GM19467 (cell line): ENCODE results near the gene ITPR2.
"Not testable (repeated sequence)": the region's sequence is repeated elsewhere in the genome, so short reads cannot be mapped to it uniquely, and the experiment has no call there.

Experiments used
- ATAC-seq: cut with Tn5 transposase; IDR thresholded peaks from one replicate; pipeline ENCODE4 v1.9.1; 2021; ENCODE audit warnings: mild to moderate bottlenecking, moderate library complexity; ENCODE audit not compliant: unreplicated experiment

ITPR2 gene

DNA sequence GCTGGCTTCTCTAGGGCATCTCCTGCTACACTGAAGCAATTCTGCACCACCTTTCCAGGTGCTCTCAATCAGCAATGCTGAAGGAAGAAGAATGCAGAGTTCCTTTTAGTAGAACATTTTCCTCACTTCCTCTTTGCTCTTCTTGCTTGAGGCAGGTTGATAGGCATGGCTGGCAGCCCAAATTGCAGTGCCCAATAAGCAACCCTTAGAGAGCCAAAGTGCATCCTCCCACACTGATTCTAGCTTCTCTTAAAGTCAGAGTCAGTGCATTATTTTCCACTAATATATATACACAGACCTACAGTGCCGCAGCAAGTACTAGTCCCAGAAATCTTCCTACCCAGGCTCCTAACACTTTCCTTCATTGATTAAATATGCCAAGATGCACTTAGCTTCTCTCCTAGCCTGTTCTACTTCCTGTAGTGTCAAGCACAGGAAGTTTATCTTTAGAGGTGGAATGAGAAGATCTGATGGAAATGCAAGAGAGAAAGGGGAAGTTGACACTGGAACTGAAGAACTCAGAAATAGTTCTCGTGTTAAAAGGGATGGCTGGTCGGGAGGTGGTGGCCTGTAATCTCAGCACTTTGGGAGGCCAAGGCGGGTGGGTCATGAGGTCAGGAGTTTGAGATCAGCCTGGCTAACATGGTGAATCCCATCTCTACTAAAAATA is 504.9 kb downstream of the ITPR2 start:
- ATAC-seq, result no peak

DNA sequence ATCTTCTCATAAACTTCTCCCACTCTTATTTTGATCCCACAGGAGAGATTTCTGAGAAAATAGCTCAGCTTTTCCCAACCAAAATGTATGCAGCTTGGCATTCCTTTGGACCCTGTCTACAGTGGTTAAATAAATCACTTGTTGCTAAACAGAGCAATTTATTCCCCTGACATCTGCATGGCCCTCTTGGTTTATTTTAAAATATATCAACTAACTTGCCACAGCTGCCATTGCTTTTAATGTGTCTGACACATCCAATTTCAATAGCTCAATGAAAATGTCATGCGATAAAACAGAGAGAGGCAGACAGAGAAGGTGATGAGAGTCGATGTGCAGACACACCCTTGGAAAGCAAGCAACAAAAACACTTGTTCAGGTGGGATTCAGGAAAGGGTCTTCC is 509.3 kb downstream of the ITPR2 start:
- ATAC-seq, result no peak

DNA sequence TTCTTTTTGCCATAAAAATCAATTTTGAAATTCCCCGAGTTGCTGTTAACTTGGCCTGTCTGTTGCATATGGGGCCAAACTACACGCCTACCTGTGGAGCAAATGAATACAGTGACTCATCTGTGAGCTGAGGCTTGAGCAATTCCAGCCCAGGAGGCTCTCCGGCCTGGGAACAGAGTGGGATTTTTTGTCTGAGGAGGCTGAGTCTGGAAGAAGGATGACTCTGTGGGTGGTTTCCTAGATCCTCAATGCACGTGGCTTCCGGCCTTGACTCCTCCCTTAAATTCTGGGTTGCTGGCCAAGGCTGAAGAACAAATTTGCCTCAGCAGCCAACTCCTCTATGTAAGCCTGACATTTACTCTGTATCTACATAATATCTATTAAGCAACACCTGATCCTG is 513.5 kb downstream of the ITPR2 start:
- no peak for ATAC-seq

DNA sequence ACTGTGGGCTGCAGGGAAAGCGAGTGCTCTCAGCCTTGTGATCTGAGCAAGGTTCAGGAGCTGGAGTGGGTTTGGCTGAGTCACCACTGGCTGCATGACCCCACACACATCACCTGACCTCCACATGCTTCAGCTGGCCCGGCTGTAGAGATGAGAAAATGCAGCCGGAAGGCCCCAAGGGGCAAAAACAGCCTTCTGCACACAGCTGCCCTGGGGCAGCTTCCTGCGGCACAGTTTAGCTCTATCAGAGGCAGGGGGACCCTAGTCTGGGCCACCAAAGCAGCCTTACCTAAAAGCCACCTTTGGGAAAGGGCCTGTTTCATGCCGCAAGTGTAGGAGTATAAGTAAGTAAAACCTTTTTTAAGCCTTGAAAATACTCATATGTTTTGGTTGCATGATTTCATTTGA is 514.3 kb downstream of the ITPR2 start:
- peak; percentile 85 for ATAC-seq

DNA sequence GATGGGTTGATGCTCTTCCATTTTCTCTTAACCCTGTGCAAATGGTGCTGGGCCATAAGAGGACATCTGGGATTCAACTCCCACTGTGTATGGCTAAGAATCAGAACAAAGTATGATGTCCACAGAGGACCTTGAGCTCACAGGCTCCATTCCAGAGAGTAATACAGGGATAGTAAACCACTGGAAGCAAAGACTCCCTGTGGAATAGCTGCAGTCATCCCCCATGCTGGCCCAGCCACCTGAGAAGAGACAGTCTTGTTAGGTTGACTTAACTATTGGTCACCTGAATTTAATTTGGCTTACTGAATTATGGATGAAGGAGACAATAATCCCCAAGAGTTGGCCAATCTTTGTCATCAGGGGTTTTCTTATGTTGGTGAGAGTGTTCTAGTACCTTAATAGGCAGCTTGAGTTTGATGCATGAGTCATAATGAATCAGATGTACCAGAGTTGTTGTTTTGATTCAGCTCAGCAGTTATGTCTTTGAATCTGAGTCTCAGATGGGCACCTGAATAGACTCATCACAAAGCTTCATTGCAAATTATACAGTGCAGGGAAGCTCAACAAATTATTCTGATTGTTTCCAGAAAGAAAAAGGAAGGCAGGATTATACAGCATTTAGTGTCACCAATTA is 514.9 kb downstream of the ITPR2 start:
- peak; percentile 46 for ATAC-seq

DNA sequence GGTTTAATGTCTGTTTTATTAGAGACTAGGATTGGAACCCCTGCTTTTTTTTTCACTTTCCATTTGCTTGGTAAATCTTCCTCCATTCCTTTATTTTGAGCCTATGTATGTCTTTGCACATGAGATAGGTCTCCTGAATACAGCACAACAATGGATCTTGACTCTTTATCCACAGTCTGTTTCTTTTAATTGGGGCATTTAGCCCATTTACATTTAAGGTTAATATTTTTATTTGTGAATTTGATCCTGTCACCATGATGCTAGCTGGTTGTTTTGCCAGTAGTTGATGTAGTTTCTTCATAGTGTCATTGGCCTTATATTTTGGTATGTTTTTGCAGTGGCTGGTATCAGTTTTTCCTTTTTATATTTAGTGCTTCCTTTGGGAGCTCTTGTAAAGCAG is 518.9 kb downstream of the ITPR2 start:
- not testable (repeated sequence) for ATAC-seq

DNA sequence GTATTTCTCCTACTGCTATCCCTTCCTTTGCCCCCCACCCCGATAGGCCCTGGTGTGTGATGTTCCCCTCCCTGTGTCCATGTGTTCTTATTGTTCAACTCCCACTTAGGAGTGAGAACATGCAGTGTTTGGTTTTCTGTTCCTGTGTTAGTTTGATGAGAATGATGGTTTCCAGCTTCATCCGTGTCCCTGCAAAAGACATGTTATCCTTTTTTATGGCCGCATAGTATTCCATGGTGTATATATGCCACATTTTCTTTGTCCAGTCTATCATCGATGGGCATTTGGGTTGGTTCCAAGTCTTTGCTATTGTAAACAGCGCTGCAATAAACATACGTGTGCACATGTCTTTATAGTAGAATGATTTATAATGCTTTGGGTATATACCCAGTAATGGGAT is 522.5 kb downstream of the ITPR2 start:
- not testable (repeated sequence) for ATAC-seq

DNA sequence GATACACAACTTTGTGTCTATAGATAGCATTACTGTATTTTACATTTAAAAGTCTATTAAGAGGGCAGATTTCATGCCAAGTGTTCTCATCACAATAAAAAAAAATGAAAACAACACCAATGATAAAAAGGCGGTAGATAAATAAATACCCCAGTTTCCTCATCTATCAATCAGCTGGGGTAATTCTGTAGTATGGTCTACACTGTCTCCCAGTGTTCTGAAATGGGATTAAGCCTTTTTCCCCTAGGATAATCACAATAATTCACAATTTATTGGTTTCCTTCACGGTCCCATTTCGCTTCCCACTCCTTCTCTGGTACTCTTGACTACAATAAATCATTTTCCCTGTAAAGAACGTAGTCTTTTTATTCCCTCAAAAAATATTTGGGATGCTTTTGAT is 523.4 kb downstream of the ITPR2 start:
- no peak for ATAC-seq

DNA sequence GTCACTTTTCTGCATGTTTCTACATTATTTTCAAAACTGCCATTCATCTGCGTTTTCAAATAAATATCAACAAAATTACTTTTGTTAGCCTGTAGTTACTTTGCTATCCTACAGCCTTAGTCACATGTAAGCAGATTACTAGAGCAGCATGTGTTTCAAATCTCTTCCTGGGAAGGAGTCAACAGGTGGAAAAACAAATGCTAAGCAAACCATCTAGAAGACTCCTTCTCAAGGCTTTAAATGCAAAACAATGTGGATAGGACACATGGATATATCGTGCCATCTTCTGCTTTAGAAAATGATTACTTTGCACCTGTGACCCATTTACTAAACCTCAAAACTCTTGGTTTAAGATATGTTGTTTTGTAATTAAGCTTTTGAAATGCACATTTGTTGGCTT is 528.7 kb downstream of the ITPR2 start:
- no peak for ATAC-seq

DNA sequence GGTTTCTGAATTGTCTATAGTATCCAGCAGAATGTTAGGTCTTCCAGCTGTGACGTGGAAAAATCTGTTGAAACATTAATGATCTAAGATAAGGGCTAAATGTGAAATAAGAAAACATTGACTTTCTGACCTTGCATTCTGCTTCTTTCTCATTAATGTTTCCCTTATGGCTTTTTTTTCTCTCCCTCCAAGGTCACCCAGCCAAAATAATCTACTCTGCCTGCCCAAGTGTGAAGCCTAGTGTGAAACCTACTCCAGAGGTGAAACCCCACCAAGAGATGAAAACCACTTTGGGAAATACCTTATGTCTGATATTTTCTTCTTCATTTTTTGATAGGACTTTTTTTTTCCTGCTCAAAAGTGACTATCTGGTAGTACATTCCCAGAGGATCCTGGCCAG is 529.6 kb downstream of the ITPR2 start:
- no peak for ATAC-seq

DNA sequence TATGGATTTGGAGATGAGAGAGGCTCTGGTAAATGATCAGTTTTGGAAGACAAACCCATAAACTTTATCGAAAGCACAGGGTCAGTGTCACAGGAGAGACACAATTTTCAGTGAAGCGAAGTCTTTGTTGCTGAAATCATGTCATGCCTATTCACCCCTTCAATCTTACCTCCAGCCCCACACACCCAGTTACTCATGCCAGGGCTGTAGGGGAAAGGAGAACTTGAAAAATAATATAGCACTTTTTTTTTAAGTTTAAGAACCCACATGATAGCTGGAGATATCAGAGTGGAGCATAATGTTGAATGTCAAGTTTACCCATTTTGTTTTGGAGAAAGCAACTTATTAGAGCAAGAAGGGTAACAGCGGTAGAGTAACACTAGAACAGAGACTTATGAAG is 530.2 kb downstream of the ITPR2 start:
- no peak for ATAC-seq

DNA sequence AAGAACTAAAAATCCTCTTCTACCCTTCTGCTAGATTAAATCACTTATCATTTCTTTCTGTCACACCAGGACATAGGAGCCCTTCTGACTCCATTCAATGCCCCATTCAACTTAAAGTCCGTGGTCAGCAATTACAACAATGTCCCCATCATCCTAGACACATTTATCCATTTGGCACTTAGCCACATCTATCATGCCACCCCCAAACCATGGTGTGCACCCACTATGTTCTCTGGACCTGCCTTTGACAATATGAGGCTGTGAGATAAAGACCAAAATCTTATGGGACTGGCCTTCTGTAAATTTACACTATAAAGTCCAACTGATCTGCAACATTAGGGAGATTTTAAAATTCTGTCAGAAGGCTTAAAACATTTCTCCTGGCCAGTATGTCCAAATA is 533.2 kb downstream of the ITPR2 start:
- ATAC-seq, result no peak

DNA sequence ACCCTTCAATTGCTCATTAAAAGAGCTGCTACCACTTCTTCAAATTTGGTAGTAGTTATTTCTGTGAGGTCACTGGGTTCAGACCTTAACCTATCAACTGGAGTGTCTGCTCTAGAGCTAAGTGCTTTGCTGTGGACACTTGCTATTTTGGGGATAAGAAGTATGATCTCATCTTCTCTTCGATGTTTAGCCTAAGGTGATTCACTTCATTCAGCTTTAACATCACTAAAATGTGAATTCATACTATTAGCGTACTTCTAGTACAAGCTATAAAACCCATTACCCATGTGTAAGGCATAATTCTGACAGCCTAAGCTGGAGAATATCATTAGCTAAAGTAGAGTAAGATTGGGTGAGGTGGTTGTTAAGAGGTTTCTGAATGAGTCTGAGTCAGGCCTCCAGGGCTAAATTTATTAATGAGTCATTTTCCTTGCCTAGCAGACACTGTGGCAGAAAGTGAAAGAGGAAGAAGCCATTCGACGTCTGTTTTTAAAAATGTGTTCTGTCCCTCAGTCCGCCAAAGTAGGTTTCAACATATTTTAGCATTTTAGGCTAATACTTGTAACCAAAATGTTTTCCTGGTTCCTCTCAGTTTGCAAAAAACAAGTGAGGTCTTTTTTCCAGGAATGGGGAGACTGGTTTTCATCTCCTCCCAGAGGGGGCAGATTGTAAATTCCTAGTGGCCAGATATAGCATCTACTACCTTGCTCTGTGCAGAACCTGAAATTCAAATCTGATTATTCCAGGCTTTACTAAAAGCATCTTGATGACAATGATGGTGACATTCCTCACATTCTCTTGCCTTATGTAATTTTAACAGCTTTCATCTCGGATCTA is 534.0 kb downstream of the ITPR2 start:
- peak; percentile 99 for ATAC-seq

DNA sequence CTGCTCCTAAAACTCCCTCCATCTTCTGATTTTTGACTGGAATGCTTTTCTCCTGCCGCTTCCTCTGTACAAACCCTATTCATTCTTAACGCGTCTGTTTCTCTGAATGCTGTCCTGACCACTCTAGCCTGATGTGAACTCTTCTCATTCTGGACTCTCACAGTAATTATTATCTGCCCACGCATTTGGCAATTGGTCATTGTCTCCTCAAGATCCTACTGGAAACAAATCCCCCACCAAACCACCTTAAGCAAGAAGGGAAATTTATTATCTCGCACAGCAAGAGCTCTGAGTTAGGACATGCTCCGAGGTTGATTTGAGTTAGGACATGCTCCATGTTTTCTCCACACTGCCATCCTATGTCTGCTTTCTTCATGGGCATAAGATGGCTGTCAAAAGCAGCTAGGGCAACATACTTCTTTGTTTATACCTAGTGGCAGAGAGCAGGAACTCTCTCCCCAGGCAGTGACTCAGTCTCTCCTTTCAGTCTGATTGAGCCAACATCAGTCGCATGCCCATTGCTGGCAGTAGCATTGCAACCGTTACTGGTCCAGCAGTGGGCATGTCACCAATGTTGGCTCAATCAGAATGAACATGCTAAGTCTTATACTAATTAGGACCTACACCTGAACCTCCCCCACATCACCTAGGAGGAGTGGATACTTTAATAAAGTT is 535.5 kb downstream of the ITPR2 start:
- ATAC-seq, result no peak

DNA sequence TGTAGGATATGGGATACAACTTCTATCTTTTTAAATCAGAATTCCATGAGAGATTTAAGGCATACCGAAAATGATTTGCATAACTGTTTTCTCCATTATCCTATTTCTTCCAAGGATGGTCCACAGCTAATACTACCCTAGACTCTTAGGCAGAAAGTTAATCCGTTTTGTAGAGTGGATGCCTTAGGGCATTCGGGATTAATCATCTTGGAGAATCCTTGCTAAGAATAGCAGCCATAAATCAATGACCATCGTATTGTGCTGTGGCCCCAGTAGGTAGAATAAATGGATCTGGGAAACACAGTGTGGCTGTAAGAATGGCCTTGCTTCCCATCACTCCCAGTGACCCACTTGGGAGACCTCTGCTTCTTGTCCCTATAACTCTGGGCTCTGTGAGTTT is 538.0 kb downstream of the ITPR2 start:
- no peak for ATAC-seq

DNA sequence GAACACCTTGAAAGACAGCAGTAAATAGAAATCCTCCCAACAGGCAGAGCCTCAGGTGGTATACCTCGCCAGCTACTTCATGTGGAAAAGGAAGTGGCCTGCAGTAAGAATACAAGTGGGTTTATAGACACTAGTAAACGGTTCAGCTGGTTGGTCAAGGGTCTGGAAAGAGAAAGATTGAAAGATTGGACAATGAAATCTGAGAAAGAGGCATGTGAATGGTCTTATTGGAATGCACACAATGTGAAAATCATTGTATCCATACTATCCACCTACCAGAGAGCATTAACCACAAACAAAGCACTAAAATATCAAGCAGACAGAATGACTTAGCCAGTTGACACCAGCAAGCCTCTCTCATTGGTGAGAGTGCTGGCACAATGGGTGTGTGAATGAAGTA is 539.4 kb downstream of the ITPR2 start:
- ATAC-seq, result no peak

DNA sequence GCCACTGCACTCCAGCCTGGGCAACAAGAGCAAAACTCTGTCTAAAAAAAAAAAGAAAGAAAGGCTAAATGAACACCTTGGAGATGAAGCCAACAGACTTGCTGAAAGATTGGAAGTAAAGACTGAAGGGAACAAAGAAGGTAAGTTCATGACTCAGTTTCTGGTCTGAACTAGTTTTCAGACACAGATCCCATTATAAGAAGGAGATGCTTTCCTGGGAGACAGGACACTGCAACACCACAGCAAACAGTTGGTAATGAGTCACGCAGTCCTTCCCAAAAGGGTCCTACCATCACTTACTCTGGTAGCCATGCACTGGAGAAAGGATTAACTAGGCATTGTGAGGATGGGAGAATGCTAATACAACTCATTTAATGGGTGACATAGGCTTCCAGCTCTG is 540.4 kb downstream of the ITPR2 start:
- ATAC-seq, result no peak

DNA sequence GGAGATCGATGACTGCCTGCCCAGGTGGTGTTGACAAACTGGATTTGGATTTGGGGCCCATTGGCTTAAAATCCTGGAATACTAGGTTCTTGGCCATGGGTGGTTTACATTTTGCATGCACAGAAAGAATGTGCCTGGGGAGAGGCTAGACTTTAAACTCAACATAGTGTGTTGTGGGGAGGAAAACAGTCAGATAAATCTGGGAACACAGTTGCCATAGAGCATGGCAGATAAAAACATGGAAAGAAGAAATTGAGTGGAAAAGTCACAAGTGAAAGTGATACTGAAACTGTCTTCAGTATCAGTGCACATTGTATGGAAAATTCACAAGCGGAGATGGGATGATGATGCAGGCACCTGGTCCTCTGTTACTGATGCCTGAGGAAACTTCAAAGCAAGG is 542.4 kb downstream of the ITPR2 start:
- no peak for ATAC-seq

DNA sequence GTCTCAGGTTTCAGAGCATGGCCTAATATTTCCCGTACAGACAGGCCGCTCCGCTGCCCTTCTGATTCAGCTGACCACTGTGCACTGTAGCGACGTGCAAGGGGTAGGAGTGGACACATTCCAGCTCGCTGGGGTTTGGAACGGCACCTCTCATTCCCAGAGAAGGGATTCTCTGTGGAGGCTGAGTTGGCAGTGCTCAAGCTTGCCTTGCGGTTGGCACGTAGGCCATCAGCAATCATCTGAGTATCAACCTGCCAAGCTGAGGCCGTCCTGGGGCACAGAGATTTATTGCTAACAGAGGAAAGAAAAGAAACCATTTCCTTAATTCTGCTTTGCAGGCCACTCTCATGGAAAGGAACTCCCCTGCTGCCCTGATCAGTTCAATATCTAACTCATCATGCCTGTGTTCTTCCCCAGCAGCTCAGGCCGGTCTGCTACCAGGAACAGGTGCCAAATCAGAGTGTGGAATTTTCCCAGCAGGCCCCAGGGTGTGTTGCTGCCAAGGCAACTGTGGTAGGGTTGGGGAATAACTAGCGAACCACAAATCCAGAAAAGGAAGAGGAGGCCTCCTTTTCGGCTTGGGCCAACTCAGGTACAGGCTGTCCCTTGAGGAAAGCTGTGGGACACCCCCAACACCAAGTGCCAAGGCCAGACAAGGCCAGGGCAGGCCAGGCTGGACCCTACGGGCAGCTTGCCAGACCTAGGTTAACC is 545.2 kb downstream of the ITPR2 start:
- ATAC-seq, result no peak
